ENCODE measurements around the gene ANO7.

ANO7 gene

DNA sequence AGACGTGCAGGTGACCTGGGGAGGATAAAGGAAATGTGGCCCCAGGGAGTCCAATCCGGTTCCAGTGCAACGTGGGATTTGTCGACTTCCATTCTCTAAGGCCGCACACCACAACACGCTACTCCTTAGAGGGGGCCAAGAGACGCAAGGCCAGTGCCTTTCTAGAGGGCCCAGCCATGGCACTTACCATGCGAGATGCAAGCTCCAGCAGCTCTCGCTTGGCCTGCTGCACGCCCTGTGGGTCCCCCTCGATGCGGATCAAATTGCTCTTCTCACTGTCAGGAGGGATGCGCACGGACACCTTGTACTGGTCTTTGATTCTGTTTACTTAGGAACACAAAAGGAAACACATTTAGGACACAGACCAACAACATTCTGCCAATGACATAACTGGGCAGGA is 61.2 kb downstream of the ANO7 start:
- no peak for DNase-seq (ENCODE audit: low read depth)

DNA sequence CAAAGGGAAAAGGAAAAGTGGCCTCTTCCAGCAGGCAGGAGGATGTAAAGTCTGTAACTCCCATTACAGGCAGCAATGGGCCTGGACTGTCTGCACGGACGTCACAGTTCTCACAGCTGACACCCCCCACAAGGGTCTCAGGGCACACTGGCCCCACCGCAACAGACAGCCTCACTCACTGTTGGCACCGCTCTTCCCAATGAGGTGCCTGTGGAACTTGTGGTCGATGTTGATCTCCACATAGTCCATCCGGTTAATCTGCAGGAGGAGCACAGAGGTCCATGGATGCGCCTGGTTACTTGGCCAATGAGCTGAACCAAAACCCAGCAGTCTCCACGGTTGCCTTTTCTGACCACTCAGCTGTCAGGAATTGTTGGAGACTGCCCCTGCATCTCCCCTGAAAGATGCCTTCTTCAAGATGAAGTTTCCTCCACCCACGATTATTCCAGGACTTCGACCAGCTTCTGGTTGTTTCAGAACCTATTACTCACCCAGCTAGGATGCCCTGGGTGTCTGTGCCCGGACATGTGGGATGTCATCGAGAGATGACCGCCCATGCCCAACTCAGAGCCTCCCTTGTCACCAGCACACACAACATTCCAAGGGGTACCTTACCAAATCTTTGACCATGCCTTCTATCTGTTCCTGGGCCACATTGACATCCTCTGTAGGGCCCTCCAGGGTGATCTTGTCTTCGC is 64.5 kb downstream of the ANO7 start:
- DNase-seq (ENCODE audit: low read depth) = no peak

DNA sequence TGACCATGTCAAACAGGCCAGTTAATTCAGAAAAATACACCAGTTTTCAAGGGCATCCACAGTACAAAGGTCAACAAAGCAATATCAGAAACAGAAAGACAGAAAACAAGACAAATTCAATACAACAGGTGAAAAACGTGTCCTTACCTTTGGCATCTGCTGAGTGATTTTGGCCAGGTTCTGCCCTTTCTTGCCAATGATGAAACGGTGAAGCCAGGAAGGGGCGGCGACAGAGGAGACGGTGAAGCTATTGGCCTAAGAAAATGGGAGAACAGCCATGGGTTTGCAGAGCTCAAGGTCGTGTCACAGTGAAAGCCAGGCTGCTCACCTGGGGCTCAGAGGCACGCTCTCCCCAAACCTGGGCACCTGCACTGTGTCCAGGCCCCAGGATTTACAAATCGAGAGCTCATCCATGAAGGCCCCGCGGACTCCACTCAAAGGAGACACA is 66.5 kb downstream of the ANO7 start:
- DNase-seq (ENCODE audit: low read depth) = no peak

DNA sequence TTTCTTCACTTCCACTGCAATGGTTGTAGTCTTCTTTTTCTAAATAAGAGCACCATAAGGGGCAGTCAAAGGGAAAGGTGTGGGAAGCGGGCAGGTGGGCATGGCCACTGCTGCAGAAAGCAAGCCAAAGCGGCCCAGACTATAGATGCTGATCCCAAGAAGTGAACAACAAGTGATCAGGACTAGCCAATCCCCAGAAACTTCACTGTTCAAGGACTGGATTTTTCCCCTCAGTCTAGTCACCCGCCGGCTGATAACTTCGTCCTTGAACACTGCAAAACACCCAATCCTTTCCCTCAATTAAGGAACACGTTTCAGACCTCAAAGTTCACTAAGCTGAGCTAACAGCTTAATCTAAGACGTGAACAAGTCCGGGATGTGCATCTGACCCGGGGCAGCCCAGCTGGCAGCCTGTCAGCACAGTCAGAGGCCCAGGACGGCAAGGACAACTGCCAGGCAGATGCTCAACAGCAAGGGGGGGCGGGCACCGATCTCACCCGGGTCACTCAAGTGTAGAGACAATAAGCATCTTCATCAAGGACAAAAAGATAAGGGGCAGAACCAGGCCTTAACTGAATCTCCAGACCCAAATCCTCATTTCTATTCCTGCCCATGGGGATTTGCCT is 67.2 kb downstream of the ANO7 start:
- DNase-seq (ENCODE audit: low read depth) = no peak

DNA sequence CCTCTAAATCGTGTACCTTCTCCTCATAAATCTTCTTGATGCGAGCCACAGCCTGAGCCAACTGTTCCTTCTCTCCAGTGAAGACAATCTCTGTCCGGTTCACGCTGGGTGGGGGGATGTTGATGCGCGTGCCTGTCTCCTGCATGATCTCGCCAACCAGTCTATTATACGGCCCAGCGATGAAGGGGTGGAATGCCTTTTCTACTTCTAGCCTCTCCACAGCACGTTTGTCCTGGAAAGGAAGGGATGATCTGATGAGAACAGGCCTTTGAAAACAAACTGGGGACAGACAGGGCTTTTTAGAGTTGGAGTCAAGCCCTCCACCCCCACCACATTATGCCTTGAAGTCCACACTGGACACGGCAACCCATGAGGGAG is 67.7 kb downstream of the ANO7 start:
- DNase-seq (ENCODE audit: low read depth) = no peak

DNA sequence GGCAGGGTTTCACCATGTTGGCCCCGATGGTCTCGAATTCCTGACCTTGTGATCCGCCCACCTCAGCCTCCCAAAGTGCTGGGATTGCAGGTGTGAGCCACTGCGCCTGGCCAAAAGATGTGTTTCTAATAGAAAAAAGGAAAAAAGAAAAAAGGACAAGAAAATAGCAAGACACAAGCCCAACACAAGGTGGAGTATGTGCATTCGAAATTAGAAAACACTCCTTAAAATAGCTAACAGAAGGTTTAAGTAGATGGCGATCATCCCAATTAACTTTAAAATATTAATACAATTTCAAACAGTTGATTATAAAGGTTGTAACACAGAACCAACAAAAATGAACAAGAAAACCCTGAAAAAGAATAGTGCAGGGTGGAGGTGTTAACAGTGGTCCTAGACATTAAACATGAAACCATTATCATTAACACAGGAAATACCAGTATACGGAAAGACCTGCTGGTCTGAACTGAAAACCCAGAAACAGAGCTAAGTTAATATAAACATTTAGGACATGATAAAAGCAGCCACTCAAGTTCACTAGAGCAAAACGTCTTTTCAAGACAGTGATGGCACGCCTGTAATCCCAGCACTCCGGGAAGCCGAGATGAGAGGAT is 69.0 kb downstream of the ANO7 start:
- no peak for DNase-seq (ENCODE audit: low read depth)

DNA sequence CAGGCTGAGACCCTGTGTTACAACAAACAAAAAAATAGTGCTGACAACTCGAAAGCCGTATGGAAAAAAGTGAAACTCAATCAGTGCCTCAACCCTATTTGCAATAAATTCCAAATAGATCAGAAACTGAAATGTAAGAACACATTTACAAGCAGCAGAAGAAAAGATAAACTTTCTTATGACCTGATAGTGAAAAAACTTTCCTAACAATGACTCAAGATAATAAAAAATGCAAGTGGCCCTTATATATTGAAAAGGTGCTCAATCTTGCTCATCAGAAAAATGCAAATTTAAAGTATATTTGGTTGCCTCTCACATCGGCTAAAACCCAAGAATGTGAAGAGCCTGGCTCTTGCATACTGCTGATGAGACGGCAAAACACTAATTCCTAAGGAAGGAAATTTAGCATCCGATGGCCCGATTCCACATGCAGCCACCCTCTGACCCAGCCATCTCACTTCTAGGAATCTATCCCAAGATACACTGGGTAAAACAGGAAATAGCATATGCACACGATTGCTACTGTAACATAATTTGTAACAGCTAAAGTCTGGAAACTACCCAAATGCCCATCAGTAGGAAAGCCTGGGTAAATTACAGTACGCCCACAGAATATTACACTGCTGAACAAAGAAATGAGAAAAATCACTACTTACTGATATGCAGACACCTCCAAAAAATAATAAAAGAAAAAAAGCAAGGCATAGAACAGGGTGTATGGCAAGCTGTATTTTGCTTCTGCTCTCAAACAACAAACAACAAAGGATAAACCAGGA is 70.2 kb downstream of the ANO7 start:
- DNase-seq (ENCODE audit: low read depth) = no peak

DNA sequence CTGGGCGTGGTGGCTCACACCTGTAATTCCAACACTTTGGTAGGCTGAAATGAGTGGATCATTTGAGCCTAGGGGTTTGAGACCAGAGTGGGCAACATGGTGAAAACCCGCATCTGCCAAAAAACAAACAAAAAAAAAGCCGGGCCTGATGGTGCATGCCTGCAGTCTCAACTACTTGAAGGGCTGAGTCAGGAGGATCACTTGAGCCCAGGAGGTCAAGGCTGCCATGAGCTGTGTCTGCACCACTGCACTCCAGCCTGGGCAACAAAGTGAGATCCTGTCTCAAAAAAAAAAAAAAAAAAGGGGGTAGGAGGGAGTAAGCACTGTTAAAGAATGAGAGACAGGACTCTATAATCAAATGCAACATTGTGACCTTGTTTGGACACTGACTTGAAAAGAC is 72.4 kb downstream of the ANO7 start:
- DNase-seq (ENCODE audit: low read depth) = no peak

DNA sequence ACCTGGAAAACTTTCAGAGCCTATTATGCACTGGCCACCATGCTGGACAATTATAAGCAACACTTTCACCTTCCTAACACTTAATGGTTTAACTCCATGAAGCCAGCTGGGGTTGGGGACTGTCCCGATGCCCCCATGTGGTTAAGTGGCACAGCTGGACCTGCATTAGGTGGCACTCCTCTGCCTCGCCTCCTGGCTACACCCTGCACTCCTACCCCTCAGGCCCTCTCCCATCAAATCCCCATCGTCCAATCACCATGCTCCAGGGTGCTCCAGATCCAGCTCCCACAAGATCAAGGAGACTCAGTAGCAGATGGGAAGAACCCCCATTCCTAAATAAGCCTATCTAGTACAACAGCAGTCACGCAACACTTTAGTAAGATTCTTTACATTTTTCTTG is 73.2 kb downstream of the ANO7 start:
- no peak for DNase-seq (ENCODE audit: low read depth)

- DNase-seq (ENCODE audit: low read depth) = no peak
Measured at GRCh38 chr2:241263061-241263460, 74.6 kb downstream of the ANO7 start.

- no peak for DNase-seq (ENCODE audit: low read depth)
Measured at GRCh38 chr2:241265506-241265905, 77.0 kb downstream of the ANO7 start.

- DNase-seq (ENCODE audit: low read depth) = no peak
Measured at GRCh38 chr2:241267249-241268067, 79.0 kb downstream of the ANO7 start.

DNA sequence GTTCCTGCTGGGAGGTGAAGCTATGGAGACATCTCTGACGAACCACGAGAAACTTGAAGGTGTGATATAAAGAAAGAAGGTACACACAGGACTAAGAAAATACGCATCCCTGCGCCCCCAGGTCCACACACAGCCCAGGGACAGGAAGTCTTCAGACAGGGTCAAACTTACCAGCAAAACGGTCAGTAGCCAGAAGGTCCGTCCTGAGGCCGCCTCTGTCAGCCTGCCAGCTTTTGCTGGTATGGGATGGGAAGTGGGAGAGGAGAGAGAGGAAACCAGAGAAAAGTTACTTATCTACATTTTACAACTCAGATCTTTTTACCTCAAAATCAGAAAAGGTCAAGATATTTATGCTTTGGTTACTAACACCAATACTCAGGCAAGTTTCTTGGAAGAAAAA is 79.8 kb downstream of the ANO7 start:
- DNase-seq (ENCODE audit: low read depth) = no peak

- no peak for DNase-seq (ENCODE audit: low read depth)
Measured at GRCh38 chr2:241268716-241269445, 80.4 kb downstream of the ANO7 start.

DNA sequence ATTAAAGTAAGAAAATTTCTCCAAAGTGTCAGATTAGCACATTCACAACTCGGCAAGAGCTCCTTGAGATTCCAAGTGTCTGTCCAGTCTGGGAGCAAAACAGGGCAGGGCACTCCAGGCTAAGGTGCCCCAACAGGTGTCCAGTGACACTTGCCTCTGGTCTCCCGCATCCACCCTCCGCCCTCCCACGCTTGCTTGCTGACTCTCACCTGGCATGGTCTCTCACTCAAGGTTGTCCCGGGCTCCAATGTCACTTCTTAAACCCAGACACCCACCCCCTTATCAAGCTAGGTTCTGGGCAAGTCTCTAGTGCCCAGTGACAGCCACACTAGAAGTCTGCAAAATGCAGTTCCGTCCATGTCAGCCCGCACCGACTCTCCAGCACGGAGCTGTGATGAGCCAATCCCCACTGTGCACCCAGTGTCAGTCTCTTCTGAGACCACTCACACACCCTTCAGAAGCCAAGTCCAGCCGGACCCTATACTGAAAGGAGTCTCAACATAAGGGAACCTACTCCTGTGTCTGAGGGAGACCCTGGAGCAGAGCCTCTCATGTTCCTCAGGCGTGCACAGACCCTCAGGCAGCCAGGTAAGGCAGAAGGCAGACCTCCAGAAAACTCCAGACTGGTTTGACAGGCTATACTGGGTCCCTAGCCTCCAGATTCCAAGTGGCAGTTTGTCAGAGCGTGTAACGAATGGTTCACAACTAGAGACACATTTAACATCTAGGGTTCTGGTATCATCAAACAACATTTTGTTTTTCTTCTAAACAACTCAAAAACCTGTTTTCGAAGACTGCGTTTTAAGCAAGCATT is 81.4 kb downstream of the ANO7 start:
- no peak for DNase-seq (ENCODE audit: low read depth)

DNA sequence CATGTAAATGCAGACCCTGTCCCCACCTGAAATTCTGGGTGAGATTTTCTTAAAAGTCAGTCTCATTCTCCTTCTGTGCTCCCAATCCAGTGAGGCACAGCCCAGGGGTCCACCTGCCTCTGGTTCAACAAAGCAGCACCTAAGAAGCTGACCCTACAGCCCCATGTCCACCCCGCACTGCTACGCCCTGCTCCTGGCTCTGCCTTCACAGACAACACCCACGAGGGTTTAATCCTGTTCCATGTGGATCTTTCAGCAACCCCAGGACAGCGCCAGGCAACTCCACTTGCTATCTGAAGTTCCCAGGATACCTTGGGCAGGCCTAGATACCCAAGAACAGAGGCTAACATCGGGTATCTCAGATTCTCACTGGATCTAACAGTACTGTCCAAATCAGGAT is 82.1 kb downstream of the ANO7 start:
- no peak for DNase-seq (ENCODE audit: low read depth)

GRCh38 chr2:241271706-241272302 is 83.3 kb downstream of the ANO7 start:
- no peak for DNase-seq (ENCODE audit: low read depth)

GRCh38 chr2:241272303-241273209 is 84.1 kb downstream of the ANO7 start:
- DNase-seq (ENCODE audit: low read depth) = peak; percentile 27
